Spleen (tissue), 11 donors: ENCODE results near the gene NCOA1. TPM values are rescaled to one million over a fixed set of nuclear protein-coding genes. Genes with fewer than 3 reads are reported as not detected.

Source experiments
- DNase-seq: peaks from one replicate; pipeline ENCODE4 v3.0.0-alpha.2; 2020
- H3K27ac ChIP-seq, 8 donors: fragments of 200-600 bp; sonication (generic) in 7 of 8; 1 replicate in 4 of 8; 2 replicates in 4 of 8; pipeline versions ENCODE4 v1.5.0 to v1.8.0; 2016 to 2021; ENCODE audit warnings: inconsistent platforms in 4 of 8, mild to moderate bottlenecking in 4 of 8, moderate library complexity in 1 of 8
- H3K27me3 ChIP-seq, 7 donors: fragments of 200-600 bp; sonication (generic) in 6 of 7; replicated peaks in 1 of 7; 1 replicate in 4 of 7; 2 replicates in 3 of 7; pipeline versions ENCODE4 v1.5.0 to v1.8.0; 2016 to 2021; ENCODE audit warnings: inconsistent platforms in 3 of 7, mild to moderate bottlenecking in 1 of 7
- H3K36me3 ChIP-seq, 6 donors: fragments of 200-600 bp; sonication (generic) in 5 of 6; 1 replicate in 4 of 6; 2 replicates in 2 of 6; pipeline versions ENCODE4 v1.5.0 to v1.8.0; 2016 to 2021; ENCODE audit warnings: inconsistent platforms in 2 of 6
- H3K4me1 ChIP-seq, 6 donors: fragments of 200-600 bp; sonication (generic) in 5 of 6; 1 replicate in 3 of 6; 2 replicates in 3 of 6; pipeline versions ENCODE4 v1.5.0 to v1.8.0; 2016 to 2021; ENCODE audit warnings: inconsistent platforms in 3 of 6
- H3K4me3 ChIP-seq, 8 donors: fragments of 200-600 bp; sonication (generic) in 7 of 8; 1 replicate in 4 of 8; 2 replicates in 4 of 8; pipeline versions ENCODE4 v1.5.0 to v1.8.0; 2016 to 2021; ENCODE audit warnings: inconsistent platforms in 4 of 8, mild to moderate bottlenecking in 4 of 8, moderate library complexity in 2 of 8
- H3K9me3 ChIP-seq, 8 donors: fragments of 200-600 bp; sonication (generic) in 7 of 8; 1 replicate in 4 of 8; 2 replicates in 4 of 8; pipeline versions ENCODE4 v1.5.0 to v1.8.0; 2016 to 2021; ENCODE audit warnings: inconsistent platforms in 4 of 8
- CTCF ChIP-seq, 11 experiments: fragments of 200-600 bp in 7 of 11; fragments of 450-650 bp in 4 of 11; sonication (generic) in 4 of 11; IDR thresholded peaks in 8 of 11; conservative IDR thresholded peaks in 3 of 11; 1 replicate in 7 of 11; 2 replicates in 4 of 11; pipeline versions ENCODE4 v1.4.0 to v1.8.0; 2016 to 2021; ENCODE audit warnings: antibody characterized with exemption in 11 of 11, inconsistent platforms in 4 of 11, mild to moderate bottlenecking in 1 of 11
- POLR2A ChIP-seq, 3 donors: fragments of 450-650 bp; IDR thresholded peaks; one replicate each; pipeline ENCODE4 v1.5.1; 2017; ENCODE audit warnings: antibody characterized with exemption in 3 of 3, mild to moderate bottlenecking in 1 of 3
- POLR2AphosphoS5 ChIP-seq, 3 donors: sonication (generic); formaldehyde crosslinking; IDR thresholded peaks; one replicate each; pipeline ENCODE4 v1.5.1; 2017; ENCODE audit warnings: antibody characterized with exemption in 3 of 3
- WGBS, 5 donors: extraction: QIAGEN DNeasy Blood & Tissue Kit in 3 of 5; methylation state at CpG; one replicate each; pipeline versions ENCODE4 v1.1.5 to v1.1.7; 2013 to 2018; 5-methylcytosine and 5-hydroxymethylcytosine counted together
- intact Hi-C: fragments of 100-400 bp; cut with DNase I; formaldehyde crosslinking; loops from one replicate; pipeline ENCODE4 v1.15.0; 2023; ENCODE audit warnings: low total_unique reads
- polyA plus RNA-seq, 3 donors: library from polyadenylated mRNA; stranded (reverse); fragments of 200-250 nt; gene quantifications; one replicate each; pipeline ENCODE4 v1.2.1, GENCODE V29; 2013
- total RNA-seq, 7 donors: library from RNA; depleted of rRNA in 3 of 7; stranded (reverse); fragments of >200 nt in 3 of 7; fragmentation: NEBNext Ultra II Directional in 4 of 7; extraction: Animal tissue kit (Norgen Biotek cat#: 25700) in 4 of 7; gene quantifications; one replicate each; pipeline versions ENCODE4 v1.1.0 to v1.2.1, GENCODE V29; 2016 to 2021
- donor health status: healthy with polysubstance abuse.
- donor health status: DM: no; HTN: no; CAD: no; lungs with moderate emphysema.
- donor health status: DM: no; HTN: no; CAD: no.
- donor health status: Bipolar disorder and iron deficiency.
- donor health status: healthy.
- donor health status: DM: no; HTN: no; CAD: no.
- donor health status: DM: yes; HTN: yes; CAD: no.

The NCOA1 gene
- total and polyA plus RNA-seq, 10 donors = 4.4 to 73.6 (median 54.4) TPM

- H3K4me3 ChIP-seq = no peak overlapping the region
These were observed 50.6 kb downstream of the NCOA1 start for GRCh38 chr2:24541621-24542020.

DNA sequence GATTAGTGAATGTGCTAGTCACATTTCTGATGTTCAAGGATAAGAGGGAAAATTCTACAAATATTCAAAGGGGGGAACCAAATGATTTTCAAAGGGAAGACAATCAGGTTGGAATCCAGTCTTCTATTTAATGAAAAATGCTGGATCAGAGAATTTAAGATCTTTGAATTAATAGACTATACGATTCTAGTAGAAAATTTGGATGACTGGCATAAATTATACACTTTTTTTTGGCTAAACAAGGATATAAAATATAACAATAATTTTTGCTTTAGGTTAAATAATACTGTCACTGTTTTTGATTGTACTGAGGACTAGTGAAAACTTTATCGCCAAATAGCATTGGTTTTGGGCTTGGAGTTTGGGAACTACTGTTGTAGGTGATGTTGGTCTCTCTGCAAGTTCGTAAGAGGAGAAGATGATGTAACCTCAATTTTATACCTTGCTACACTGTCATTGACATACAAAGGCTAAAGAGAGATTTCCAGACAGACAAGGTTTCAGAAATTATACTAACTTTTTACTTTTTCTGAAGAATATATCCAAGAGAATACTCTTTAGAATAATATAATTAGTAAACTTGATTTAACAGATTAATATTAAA lies 51.3 kb downstream of the NCOA1 start:
- TF ChIP-seq CTCF (IDR thresholded peaks at IDR 0.05 in 8 of 11, conservative IDR thresholded peaks at IDR 0.05 in 3 of 11) (no peak), POLR2AphosphoS5 (IDR thresholded peaks at IDR 0.05) (no peak), POLR2A (IDR thresholded peaks at IDR 0.05) (no peak)
- H3K27ac ChIP-seq = no peak overlapping the region
- WGBS, 5 donors = 93 to 99% (median 96%) methylated on average over 3 of the region's 3 CpGs
- H3K9me3 ChIP-seq = peaks cover 0 to 33% (median 12%) of the 10 kb centered on the region in 8 donors
- no peaks in the 10 kb centered on the region for H3K27me3 ChIP-seq
- peaks cover 0 to 9% (median 0%) of the 10 kb centered on the region in 6 donors for H3K36me3 ChIP-seq
- no peak overlapping the region for H3K4me3 ChIP-seq
- intact Hi-C loops = no loop called here
- peaks cover 0 to 38% (median 6%) of the 10 kb centered on the region in 6 donors for H3K4me1 ChIP-seq
- no peak for DNase-seq

More at GRCh38 chr2:24541621-24542020, 50.6 kb downstream of the NCOA1 start:
- intact Hi-C loops = no loop called here
- Histone ChIP-seq H3K27me3 (no peaks in the 10 kb centered on the region), H3K9me3 (peaks cover 0 to 33% (median 12%) of the 10 kb centered on the region in 8 donors), H3K4me1 (peaks cover 0 to 41% (median 6%) of the 10 kb centered on the region in 6 donors), H3K27ac (no peak overlapping the region), H3K36me3 (peaks cover 0 to 14% (median 0%) of the 10 kb centered on the region in 6 donors)
- TF ChIP-seq POLR2AphosphoS5 (IDR thresholded peaks at IDR 0.05) (no peak), POLR2A (IDR thresholded peaks at IDR 0.05) (no peak), CTCF (IDR thresholded peaks at IDR 0.05 in 8 of 11, conservative IDR thresholded peaks at IDR 0.05 in 3 of 11) (no peak)
- DNase-seq = no peak

DNA sequence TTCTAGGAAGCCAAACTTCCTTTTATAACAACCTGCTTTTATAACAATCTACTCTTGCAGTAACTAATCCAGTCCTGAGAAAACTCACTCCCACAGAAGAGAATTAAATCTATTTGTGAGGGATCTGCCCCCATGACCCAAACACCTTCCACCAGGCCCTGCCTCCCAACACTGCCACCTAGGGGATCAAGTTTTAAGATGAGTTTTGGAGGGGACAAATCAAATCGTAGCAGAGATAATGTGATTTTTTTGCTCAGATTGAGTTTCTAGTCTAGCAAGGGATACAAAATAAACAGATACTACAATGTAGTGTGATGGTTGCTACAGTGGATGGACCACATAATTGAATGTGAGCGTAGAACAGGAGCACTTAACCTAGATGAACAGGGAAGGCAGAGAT lies 52.2 kb downstream of the NCOA1 start:
- DNase-seq = no peak
- 68 to 98% (median 76%) methylated on average over 2 of the region's 2 CpGs for WGBS, 5 donors

More for the DNA sequence above, 52.2 kb downstream of the NCOA1 start:
- peaks cover 0 to 17% (median 0%) of the 10 kb centered on the region in 6 donors for H3K36me3 ChIP-seq
- peaks cover 0 to 37% (median 12%) of the 10 kb centered on the region in 8 donors for H3K9me3 ChIP-seq
- H3K27ac ChIP-seq = no peak overlapping the region
- no peak for TF ChIP-seq CTCF (IDR thresholded peaks at IDR 0.05 in 8 of 11, conservative IDR thresholded peaks at IDR 0.05 in 3 of 11)
- TF ChIP-seq POLR2A (IDR thresholded peaks at IDR 0.05) = no peak
- no peak for TF ChIP-seq POLR2AphosphoS5 (IDR thresholded peaks at IDR 0.05)
- H3K27me3 ChIP-seq = no peaks in the 10 kb centered on the region
- intact Hi-C loops = no loop called here
- no peak overlapping the region for H3K4me3 ChIP-seq
- peaks cover 0 to 30% (median 6%) of the 10 kb centered on the region in 6 donors for H3K4me1 ChIP-seq
